ENCODE measurements around the gene INPP5B.

Gene INPP5B

GRCh38 chr1:37862330-37862729, 84.5 kb downstream of the INPP5B start:
- no peak overlapping the region for H3K27ac ChIP-seq (ENCODE audit: low read length)
- no peaks in the 10 kb centered on the region for H3K27me3 ChIP-seq (ENCODE audit: low read depth, low read length)
- peaks cover 31 to 51% of the 10 kb centered on the region in 2 donors for H3K36me3 ChIP-seq (ENCODE audit: control insufficient read depth in 1 of 2, insufficient read depth in 2 of 2, low read length in 2 of 2)

GRCh38 chr1:37861151-37861550, 85.7 kb downstream of the INPP5B start:
- H3K9me3 ChIP-seq (ENCODE audit: control insufficient read depth in 1 of 2, low read length in 2 of 2): no peaks in the 10 kb centered on the region
- H3K4me3 ChIP-seq (ENCODE audit: low read depth in 1 of 2, low read length in 2 of 2): no peak overlapping the region
- peaks cover 12 to 22% of the 10 kb centered on the region in 2 donors for H3K4me1 ChIP-seq (ENCODE audit: control insufficient read depth in 1 of 2, insufficient read depth in 2 of 2, low read length in 2 of 2)
- no peak overlapping the region for H3K27ac ChIP-seq (ENCODE audit: low read length)
- no peaks in the 10 kb centered on the region for H3K27me3 ChIP-seq (ENCODE audit: low read depth, low read length)
- peaks cover 34 to 48% of the 10 kb centered on the region in 2 donors for H3K36me3 ChIP-seq (ENCODE audit: control insufficient read depth in 1 of 2, insufficient read depth in 2 of 2, low read length in 2 of 2)

More at GRCh38 chr1:37862330-37862729, 84.5 kb downstream of the INPP5B start:
- H3K4me3 ChIP-seq (ENCODE audit: low read depth in 1 of 2, low read length in 2 of 2): no peak overlapping the region
- peaks cover 12 to 15% of the 10 kb centered on the region in 2 donors for H3K4me1 ChIP-seq (ENCODE audit: control insufficient read depth in 1 of 2, insufficient read depth in 2 of 2, low read length in 2 of 2)
- H3K9me3 ChIP-seq (ENCODE audit: control insufficient read depth in 1 of 2, low read length in 2 of 2): no peaks in the 10 kb centered on the region

GRCh38 chr1:37860346-37860666, 86.5 kb downstream of the INPP5B start:
- no peaks in the 10 kb centered on the region for H3K27me3 ChIP-seq (ENCODE audit: low read depth, low read length)
- H3K4me1 ChIP-seq (ENCODE audit: control insufficient read depth in 1 of 2, insufficient read depth in 2 of 2, low read length in 2 of 2): peaks cover 12 to 29% of the 10 kb centered on the region in 2 donors
- H3K27ac ChIP-seq (ENCODE audit: low read length): peak overlapping the region; percentile 95
- H3K36me3 ChIP-seq (ENCODE audit: control insufficient read depth in 1 of 2, insufficient read depth in 2 of 2, low read length in 2 of 2): peaks cover 26 to 45% of the 10 kb centered on the region in 2 donors
- H3K4me3 ChIP-seq (ENCODE audit: low read depth in 1 of 2, low read length in 2 of 2): peak overlapping the region; percentile 87 to 99
- no peaks in the 10 kb centered on the region for H3K9me3 ChIP-seq (ENCODE audit: control insufficient read depth in 1 of 2, low read length in 2 of 2)

- Histone ChIP-seq H3K27me3 (ENCODE audit: low read depth, low read length) (no peaks in the 10 kb centered on the region), H3K4me1 (ENCODE audit: control insufficient read depth in 1 of 2, insufficient read depth in 2 of 2, low read length in 2 of 2) (peaks cover 12 to 30% of the 10 kb centered on the region in 2 donors), H3K4me3 (ENCODE audit: low read depth in 1 of 2, low read length in 2 of 2) (peak within 1 kb of the TSS; percentile 87 to 99), H3K27ac (ENCODE audit: low read length) (peak within 1 kb of the TSS; percentile 95), H3K9me3 (ENCODE audit: control insufficient read depth in 1 of 2, low read length in 2 of 2) (no peaks in the 10 kb centered on the region), H3K36me3 (ENCODE audit: control insufficient read depth in 1 of 2, insufficient read depth in 2 of 2, low read length in 2 of 2) (peaks cover 23 to 44% of the 10 kb centered on the region in 2 donors)
These were observed 87.1 kb downstream of the INPP5B start, which contains the start of gene MTF1 for GRCh38 chr1:37859507-37860345. Gene MTF1 (minus strand): TSS chr1:37859592. CDS start chr1:37857658, 1,934 bp downstream.

- H3K27me3 ChIP-seq (ENCODE audit: low read depth, low read length): no peaks in the 10 kb centered on the region
- H3K4me3 ChIP-seq (ENCODE audit: low read depth in 1 of 2, low read length in 2 of 2): peak overlapping the region; percentile 87 to 99
- peak overlapping the region; percentile 95 for H3K27ac ChIP-seq (ENCODE audit: low read length)
- H3K9me3 ChIP-seq (ENCODE audit: control insufficient read depth in 1 of 2, low read length in 2 of 2): no peaks in the 10 kb centered on the region
- H3K36me3 ChIP-seq (ENCODE audit: control insufficient read depth in 1 of 2, insufficient read depth in 2 of 2, low read length in 2 of 2): peaks cover 17 to 37% of the 10 kb centered on the region in 2 donors
- H3K4me1 ChIP-seq (ENCODE audit: control insufficient read depth in 1 of 2, insufficient read depth in 2 of 2, low read length in 2 of 2): peaks cover 12 to 30% of the 10 kb centered on the region in 2 donors
These were observed 87.8 kb downstream of the INPP5B start for GRCh38 chr1:37858931-37859506.

GRCh38 chr1:37854406-37854805, 92.4 kb downstream of the INPP5B start:
- Histone ChIP-seq H3K4me3 (ENCODE audit: low read depth in 1 of 2, low read length in 2 of 2) (no peak overlapping the region), H3K4me1 (ENCODE audit: control insufficient read depth in 1 of 2, insufficient read depth in 2 of 2, low read length in 2 of 2) (peaks cover 16 to 42% of the 10 kb centered on the region in 2 donors), H3K36me3 (ENCODE audit: control insufficient read depth in 1 of 2, insufficient read depth in 2 of 2, low read length in 2 of 2) (peaks cover 11 to 18% of the 10 kb centered on the region in 2 donors), H3K27me3 (ENCODE audit: low read depth, low read length) (no peaks in the 10 kb centered on the region), H3K9me3 (ENCODE audit: control insufficient read depth in 1 of 2, low read length in 2 of 2) (no peaks in the 10 kb centered on the region), H3K27ac (ENCODE audit: low read length) (no peak overlapping the region)

GRCh38 chr1:37853157-37853556, 93.7 kb downstream of the INPP5B start:
- peaks cover 10 to 34% of the 10 kb centered on the region in 2 donors for H3K4me1 ChIP-seq (ENCODE audit: control insufficient read depth in 1 of 2, insufficient read depth in 2 of 2, low read length in 2 of 2)
- no peaks in the 10 kb centered on the region for H3K9me3 ChIP-seq (ENCODE audit: control insufficient read depth in 1 of 2, low read length in 2 of 2)
- H3K27ac ChIP-seq (ENCODE audit: low read length): no peak overlapping the region
- H3K27me3 ChIP-seq (ENCODE audit: low read depth, low read length): no peaks in the 10 kb centered on the region
- peaks cover 11 to 18% of the 10 kb centered on the region in 2 donors for H3K36me3 ChIP-seq (ENCODE audit: control insufficient read depth in 1 of 2, insufficient read depth in 2 of 2, low read length in 2 of 2)
- no peak overlapping the region for H3K4me3 ChIP-seq (ENCODE audit: low read depth in 1 of 2, low read length in 2 of 2)

- no peaks in the 10 kb centered on the region for H3K9me3 ChIP-seq (ENCODE audit: control insufficient read depth in 1 of 2, low read length in 2 of 2)
- H3K27ac ChIP-seq (ENCODE audit: low read length): no peak overlapping the region
- H3K4me1 ChIP-seq (ENCODE audit: control insufficient read depth in 1 of 2, insufficient read depth in 2 of 2, low read length in 2 of 2): peaks cover 11 to 35% of the 10 kb centered on the region in 2 donors
- H3K36me3 ChIP-seq (ENCODE audit: control insufficient read depth in 1 of 2, insufficient read depth in 2 of 2, low read length in 2 of 2): peaks cover 5 to 11% of the 10 kb centered on the region in 2 donors
- H3K4me3 ChIP-seq (ENCODE audit: low read depth in 1 of 2, low read length in 2 of 2): no peak overlapping the region
- H3K27me3 ChIP-seq (ENCODE audit: low read depth, low read length): no peaks in the 10 kb centered on the region
These were observed 95.1 kb downstream of the INPP5B start for GRCh38 chr1:37851782-37852210.

GRCh38 chr1:37851262-37851661, 95.6 kb downstream of the INPP5B start:
- no peak overlapping the region for H3K4me3 ChIP-seq (ENCODE audit: low read depth in 1 of 2, low read length in 2 of 2)
- H3K27ac ChIP-seq (ENCODE audit: low read length): no peak overlapping the region
- no peaks in the 10 kb centered on the region for H3K9me3 ChIP-seq (ENCODE audit: control insufficient read depth in 1 of 2, low read length in 2 of 2)
- peaks cover 12 to 31% of the 10 kb centered on the region in 2 donors for H3K4me1 ChIP-seq (ENCODE audit: control insufficient read depth in 1 of 2, insufficient read depth in 2 of 2, low read length in 2 of 2)
- H3K27me3 ChIP-seq (ENCODE audit: low read depth, low read length): no peaks in the 10 kb centered on the region
- peaks cover 5 to 11% of the 10 kb centered on the region in 2 donors for H3K36me3 ChIP-seq (ENCODE audit: control insufficient read depth in 1 of 2, insufficient read depth in 2 of 2, low read length in 2 of 2)

- H3K36me3 ChIP-seq (ENCODE audit: control insufficient read depth in 1 of 2, insufficient read depth in 2 of 2, low read length in 2 of 2): peaks cover 5 to 14% of the 10 kb centered on the region in 2 donors
- no peak overlapping the region for H3K27ac ChIP-seq (ENCODE audit: low read length)
- H3K4me1 ChIP-seq (ENCODE audit: control insufficient read depth in 1 of 2, insufficient read depth in 2 of 2, low read length in 2 of 2): peaks cover 12 to 29% of the 10 kb centered on the region in 2 donors
- no peaks in the 10 kb centered on the region for H3K27me3 ChIP-seq (ENCODE audit: low read depth, low read length)
- no peak overlapping the region for H3K4me3 ChIP-seq (ENCODE audit: low read depth in 1 of 2, low read length in 2 of 2)
- no peaks in the 10 kb centered on the region for H3K9me3 ChIP-seq (ENCODE audit: control insufficient read depth in 1 of 2, low read length in 2 of 2)
These were observed 96.4 kb downstream of the INPP5B start for GRCh38 chr1:37850352-37850955.

GRCh38 chr1:37849480-37849879, 97.4 kb downstream of the INPP5B start:
- H3K4me3 ChIP-seq (ENCODE audit: low read depth in 1 of 2, low read length in 2 of 2): no peak overlapping the region
- H3K27me3 ChIP-seq (ENCODE audit: low read depth, low read length): no peaks in the 10 kb centered on the region
- no peak overlapping the region for H3K27ac ChIP-seq (ENCODE audit: low read length)
- peaks cover 5 to 8% of the 10 kb centered on the region in 2 donors for H3K36me3 ChIP-seq (ENCODE audit: control insufficient read depth in 1 of 2, insufficient read depth in 2 of 2, low read length in 2 of 2)
- H3K4me1 ChIP-seq (ENCODE audit: control insufficient read depth in 1 of 2, insufficient read depth in 2 of 2, low read length in 2 of 2): peaks cover 12 to 26% of the 10 kb centered on the region in 2 donors
- no peaks in the 10 kb centered on the region for H3K9me3 ChIP-seq (ENCODE audit: control insufficient read depth in 1 of 2, low read length in 2 of 2)

Measured in muscle layer of duodenum (tissue), 2 donors.